K562 (cell line): ENCODE results near the gene IL4I1. TPM values are rescaled to one million over a fixed set of nuclear protein-coding genes. Genes with fewer than 3 reads are reported as not detected.
A peak's percentile ranks its signal among the peaks of the same experiment; 100 is the strongest.

ENCODE experiments used
- CREB1 ChIP-seq, 2 experiments: sonication (generic) in 1 of 2; formaldehyde crosslinking in 1 of 2; IDR thresholded peaks; 2 replicates each; pipeline versions ENCODE4 v1.6.1 to v1.8.0; 2012 to 2022; ENCODE audit warnings: inconsistent platforms in 1 of 2, mild to moderate bottlenecking in 1 of 2, missing genetic modification reagents in 1 of 2, moderate library complexity in 1 of 2
- CSDE1 ChIP-seq, 2 experiments: fragments of 450-650 bp; IDR thresholded peaks; 2 replicates each; pipeline ENCODE4 v1.6.1; 2016; ENCODE audit warnings: mild to moderate bottlenecking in 1 of 2
- HDGF ChIP-seq: fragments of 450-650 bp; IDR thresholded peaks from 2 replicates; pipeline ENCODE4 v1.6.1; 2016
- KAT7 ChIP-seq: sonication (generic); formaldehyde crosslinking; IDR thresholded peaks from 2 replicates; pipeline ENCODE4 v1.8.0; 2022; ENCODE audit warnings: missing genetic modification reagents, mild to moderate bottlenecking, borderline replicate concordance
- KLF1 ChIP-seq: fragments of 450-650 bp; IDR thresholded peaks from 2 replicates; pipeline ENCODE4 v1.6.1; 2016; ENCODE audit warnings: missing genetic modification characterization, missing compliant biosample characterization
- SRSF3 ChIP-seq: fragments of 200-400 bp; formaldehyde crosslinking; IDR thresholded peaks from 2 replicates; pipeline ENCODE4 v1.6.1; 2016; ENCODE audit warnings: mild to moderate bottlenecking, low read length, moderate library complexity; ENCODE audit not compliant: insufficient read depth
- SRSF7 ChIP-seq: fragments of 200-400 bp; formaldehyde crosslinking; optimal IDR thresholded peaks from 2 replicates; pipeline ENCODE3; 2017; ENCODE audit warnings: mild to moderate bottlenecking, low read depth, low read length
- ZNF212 ChIP-seq: fragments of 450-650 bp; formaldehyde crosslinking; IDR thresholded peaks from 2 replicates; pipeline ENCODE4 v1.4.0; 2020; ENCODE audit warnings: mild to moderate bottlenecking
- ZNF224 ChIP-seq: sonication (generic); formaldehyde crosslinking; IDR thresholded peaks from 2 replicates; pipeline ENCODE4 v1.8.0; 2022; ENCODE audit warnings: mild to moderate bottlenecking, missing genetic modification reagents
- ZNF695 ChIP-seq: fragments of 450-650 bp; formaldehyde crosslinking; IDR thresholded peaks from 2 replicates; pipeline ENCODE4 v1.4.0; 2020; ENCODE audit warnings: mild to moderate bottlenecking, moderate library complexity
- ZNF707 ChIP-seq: fragments of 250-450 bp; sonication (Bioruptor Pico); conservative IDR thresholded peaks from 2 replicates; pipeline ENCODE4 v1.8.0; 2022; ENCODE audit warnings: inconsistent platforms, mild to moderate bottlenecking, moderate library complexity
- polyA plus RNA-seq, 8 experiments: library from polyadenylated mRNA; depleted of rRNA in 4 of 8; stranded (reverse) in 5 of 8; unstranded in 3 of 8; fragments of >200 nt; fragmentation: Nextera tagmentation in 2 of 8; fragmentation: Illumina TruSeq in 1 of 8; extraction: Ambion mirVana in 2 of 8; extraction: Trizol in 1 of 8; gene quantifications; 2 replicates each; pipeline versions ENCODE4 v1.2.1 to v1.2.3, GENCODE V29; 2011 to 2014; ENCODE audit warnings: inconsistent platforms in 1 of 8, missing spikeins in 1 of 8
- total RNA-seq, 7 experiments: library from RNA; depleted of rRNA in 6 of 7; stranded (reverse); fragments of >200 nt in 6 of 7; fragmentation: Illumina TruSeq in 2 of 7; extraction: Trizol in 2 of 7; gene quantifications; 2 replicates each; pipeline versions ENCODE4 v1.2.1 to v1.2.3, GENCODE V29; 2011 to 2021; ENCODE audit warnings: low replicate concordance in 1 of 7
- TF ChIP-seq, protein P1 (sequence below): fragments of 250-450 bp; sonication (Bioruptor Pico); IDR thresholded peaks from 2 replicates; pipeline ENCODE4 v1.4.0; 2020
- TF ChIP-seq, protein P2 (sequence below): fragments of 450-650 bp; formaldehyde crosslinking; conservative IDR thresholded peaks from 2 replicates; pipeline ENCODE4 v1.4.0; 2022; ENCODE audit warnings: mild to moderate bottlenecking, missing genetic modification characterization
- TF ChIP-seq, protein P3 (sequence below): fragments of 450-650 bp; IDR thresholded peaks from one replicate; pipeline ENCODE4 v1.6.1; 2018; ENCODE audit warnings: mild to moderate bottlenecking, moderate library complexity; ENCODE audit not compliant: partially characterized antibody
- TF ChIP-seq, protein P4 (sequence below): fragments of 450-650 bp; IDR thresholded peaks from 2 replicates; pipeline ENCODE4 v1.6.1; 2018; ENCODE audit not compliant: partially characterized antibody
- TF ChIP-seq, protein P5 (sequence below), 2 experiments: fragments of 450-650 bp; IDR thresholded peaks; 2 replicates each; pipeline ENCODE4 v1.6.1; 2016

The IL4I1 gene
- total and polyA plus RNA-seq, 9 of the 15 experiments (the other 6 are each of a cell fraction or from before 2014, with no cell fraction given), result 0.06 to 0.95 (median 0.43) TPM; not detected in 2

DNA sequence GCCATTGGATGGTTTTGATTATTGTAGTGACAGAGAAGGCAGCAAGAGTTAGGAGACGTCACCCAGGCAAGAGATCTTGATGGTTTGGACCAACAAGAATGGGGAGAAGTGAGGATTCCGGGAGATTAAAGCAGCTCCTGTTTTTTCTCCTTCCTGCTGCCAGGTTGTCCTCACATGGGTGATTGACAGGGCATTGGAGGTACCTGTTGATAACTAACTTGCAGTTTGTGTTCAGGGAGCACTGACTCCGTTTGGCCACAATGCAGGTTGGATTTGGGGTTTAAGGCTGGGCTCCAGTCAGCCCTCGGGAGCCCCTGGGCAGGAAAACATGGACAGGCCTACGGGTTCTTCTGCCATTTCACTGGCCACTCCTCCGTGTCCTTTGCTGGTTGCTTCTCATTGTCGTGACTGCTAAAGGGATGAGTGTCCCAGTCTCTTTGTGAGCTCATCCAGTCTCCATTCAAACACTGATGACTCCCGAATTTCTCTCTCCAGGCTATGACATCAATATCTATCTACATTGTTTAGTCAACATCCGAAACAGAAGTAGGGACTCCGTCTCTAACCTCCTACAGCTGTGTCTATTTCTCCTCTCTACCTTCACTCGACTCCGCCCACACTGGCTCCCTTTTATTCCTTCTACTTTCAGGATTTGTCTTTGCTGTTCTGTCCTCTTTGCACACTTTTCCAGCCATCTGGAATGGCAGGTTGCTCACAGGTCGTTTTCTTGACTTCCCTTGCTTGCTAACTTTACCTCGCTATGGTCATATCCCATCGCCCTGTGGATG is 47.1 kb downstream of the IL4I1 start (continued):
- TF ChIP-seq KLF1 (tag) (no peak), ZNF224 (no peak), ZNF707 (no peak), ZNF695 (CRISPR knock-in tag) (no peak), KAT7 (CRISPR knock-in tag) (peak; percentile 58; the same call in 1 of the 2 replicates), CREB1 (IDR thresholded peaks at IDR 0.05) (no peak), CREB1 (CRISPR knock-in tag; IDR thresholded peaks at IDR 0.05) (no peak; the same call in 1 of the 2 replicates), SRSF7 (no peak), ZNF212 (CRISPR knock-in tag) (no peak), HDGF (no peak), SRSF3 (no peak), CSDE1 (IDR thresholded peaks at IDR 0.05) (0 out of 4 replicates have a peak, but pooled peaks of 1 of the 2 experiments have one; percentile 43)
- TF ChIP-seq, protein P1, sequence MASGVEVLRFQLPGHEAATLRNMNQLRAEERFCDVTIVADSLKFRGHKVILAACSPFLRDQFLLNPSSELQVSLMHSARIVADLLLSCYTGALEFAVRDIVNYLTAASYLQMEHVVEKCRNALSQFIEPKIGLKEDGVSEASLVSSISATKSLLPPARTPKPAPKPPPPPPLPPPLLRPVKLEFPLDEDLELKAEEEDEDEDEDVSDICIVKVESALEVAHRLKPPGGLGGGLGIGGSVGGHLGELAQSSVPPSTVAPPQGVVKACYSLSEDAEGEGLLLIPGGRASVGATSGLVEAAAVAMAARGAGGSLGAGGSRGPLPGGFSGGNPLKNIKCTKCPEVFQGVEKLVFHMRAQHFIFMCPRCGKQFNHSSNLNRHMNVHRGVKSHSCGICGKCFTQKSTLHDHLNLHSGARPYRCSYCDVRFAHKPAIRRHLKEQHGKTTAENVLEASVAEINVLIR, result 0 out of 2 replicates have a peak, but pooled peaks have one; percentile 19
- TF ChIP-seq, protein P2, sequence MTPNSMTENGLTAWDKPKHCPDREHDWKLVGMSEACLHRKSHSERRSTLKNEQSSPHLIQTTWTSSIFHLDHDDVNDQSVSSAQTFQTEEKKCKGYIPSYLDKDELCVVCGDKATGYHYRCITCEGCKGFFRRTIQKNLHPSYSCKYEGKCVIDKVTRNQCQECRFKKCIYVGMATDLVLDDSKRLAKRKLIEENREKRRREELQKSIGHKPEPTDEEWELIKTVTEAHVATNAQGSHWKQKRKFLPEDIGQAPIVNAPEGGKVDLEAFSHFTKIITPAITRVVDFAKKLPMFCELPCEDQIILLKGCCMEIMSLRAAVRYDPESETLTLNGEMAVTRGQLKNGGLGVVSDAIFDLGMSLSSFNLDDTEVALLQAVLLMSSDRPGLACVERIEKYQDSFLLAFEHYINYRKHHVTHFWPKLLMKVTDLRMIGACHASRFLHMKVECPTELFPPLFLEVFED, result 0 out of 2 replicates have a peak, but pooled peaks have one; percentile 26
- TF ChIP-seq, protein P3, sequence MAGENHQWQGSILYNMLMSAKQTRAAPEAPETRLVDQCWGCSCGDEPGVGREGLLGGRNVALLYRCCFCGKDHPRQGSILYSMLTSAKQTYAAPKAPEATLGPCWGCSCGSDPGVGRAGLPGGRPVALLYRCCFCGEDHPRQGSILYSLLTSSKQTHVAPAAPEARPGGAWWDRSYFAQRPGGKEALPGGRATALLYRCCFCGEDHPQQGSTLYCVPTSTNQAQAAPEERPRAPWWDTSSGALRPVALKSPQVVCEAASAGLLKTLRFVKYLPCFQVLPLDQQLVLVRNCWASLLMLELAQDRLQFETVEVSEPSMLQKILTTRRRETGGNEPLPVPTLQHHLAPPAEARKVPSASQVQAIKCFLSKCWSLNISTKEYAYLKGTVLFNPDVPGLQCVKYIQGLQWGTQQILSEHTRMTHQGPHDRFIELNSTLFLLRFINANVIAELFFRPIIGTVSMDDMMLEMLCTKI, result no peak
- TF ChIP-seq, protein P4, sequence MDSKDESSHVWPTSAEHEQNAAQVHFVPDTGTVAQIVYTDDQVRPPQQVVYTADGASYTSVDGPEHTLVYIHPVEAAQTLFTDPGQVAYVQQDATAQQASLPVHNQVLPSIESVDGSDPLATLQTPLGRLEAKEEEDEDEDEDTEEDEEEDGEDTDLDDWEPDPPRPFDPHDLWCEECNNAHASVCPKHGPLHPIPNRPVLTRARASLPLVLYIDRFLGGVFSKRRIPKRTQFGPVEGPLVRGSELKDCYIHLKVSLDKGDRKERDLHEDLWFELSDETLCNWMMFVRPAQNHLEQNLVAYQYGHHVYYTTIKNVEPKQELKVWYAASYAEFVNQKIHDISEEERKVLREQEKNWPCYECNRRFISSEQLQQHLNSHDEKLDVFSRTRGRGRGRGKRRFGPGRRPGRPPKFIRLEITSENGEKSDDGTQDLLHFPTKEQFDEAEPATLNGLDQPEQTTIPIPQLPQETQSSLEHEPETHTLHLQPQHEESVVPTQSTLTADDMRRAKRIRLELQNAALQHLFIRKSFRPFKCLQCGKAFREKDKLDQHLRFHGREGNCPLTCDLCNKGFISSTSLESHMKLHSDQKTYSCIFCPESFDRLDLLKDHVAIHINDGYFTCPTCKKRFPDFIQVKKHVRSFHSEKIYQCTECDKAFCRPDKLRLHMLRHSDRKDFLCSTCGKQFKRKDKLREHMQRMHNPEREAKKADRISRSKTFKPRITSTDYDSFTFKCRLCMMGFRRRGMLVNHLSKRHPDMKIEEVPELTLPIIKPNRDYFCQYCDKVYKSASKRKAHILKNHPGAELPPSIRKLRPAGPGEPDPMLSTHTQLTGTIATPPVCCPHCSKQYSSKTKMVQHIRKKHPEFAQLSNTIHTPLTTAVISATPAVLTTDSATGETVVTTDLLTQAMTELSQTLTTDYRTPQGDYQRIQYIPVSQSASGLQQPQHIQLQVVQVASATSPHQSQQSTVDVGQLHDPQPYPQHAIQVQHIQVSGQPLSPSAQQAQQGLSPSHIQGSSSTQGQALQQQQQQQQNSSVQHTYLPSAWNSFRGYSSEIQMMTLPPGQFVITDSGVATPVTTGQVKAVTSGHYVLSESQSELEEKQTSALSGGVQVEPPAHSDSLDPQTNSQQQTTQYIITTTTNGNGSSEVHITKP, result peak; percentile 4
- TF ChIP-seq, protein P5, sequence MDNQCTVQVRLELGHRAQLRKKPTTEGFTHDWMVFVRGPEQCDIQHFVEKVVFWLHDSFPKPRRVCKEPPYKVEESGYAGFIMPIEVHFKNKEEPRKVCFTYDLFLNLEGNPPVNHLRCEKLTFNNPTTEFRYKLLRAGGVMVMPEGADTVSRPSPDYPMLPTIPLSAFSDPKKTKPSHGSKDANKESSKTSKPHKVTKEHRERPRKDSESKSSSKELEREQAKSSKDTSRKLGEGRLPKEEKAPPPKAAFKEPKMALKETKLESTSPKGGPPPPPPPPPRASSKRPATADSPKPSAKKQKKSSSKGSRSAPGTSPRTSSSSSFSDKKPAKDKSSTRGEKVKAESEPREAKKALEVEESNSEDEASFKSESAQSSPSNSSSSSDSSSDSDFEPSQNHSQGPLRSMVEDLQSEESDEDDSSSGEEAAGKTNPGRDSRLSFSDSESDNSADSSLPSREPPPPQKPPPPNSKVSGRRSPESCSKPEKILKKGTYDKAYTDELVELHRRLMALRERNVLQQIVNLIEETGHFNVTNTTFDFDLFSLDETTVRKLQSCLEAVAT (IDR thresholded peaks at IDR 0.05), result peak; percentile 61 to 70; a peak in 2 of 4 replicates
